Renal cortex interstitium (tissue), 11 donors: ENCODE data around the gene FLNA. TPM values are rescaled to one million over a fixed set of nuclear protein-coding genes. Genes with fewer than 3 reads are reported as not detected.

Experiments used
- DNase-seq, 11 donors: peaks; one replicate each; pipeline ENCODE4 v3.0.0-alpha.2; 2013; ENCODE audit warnings: low read depth in 9 of 11, low spot score in 4 of 11; ENCODE audit errors: extremely low read depth in 1 of 11
- polyA plus RNA-seq, 3 donors: library from polyadenylated mRNA; unstranded; fragments of 120-200 nt; gene quantifications; one replicate each; pipeline ENCODE4 v1.2.1, GENCODE V29; 2013; ENCODE audit not compliant: insufficient read length in 3 of 3

FLNA gene
- polyA plus RNA-seq, 3 donors = 412 to 595 (median 545) TPM

- no peak for DNase-seq
Observed at GRCh38 chrX:154382483-154383069, 8.1 kb upstream of the FLNA start.

DNA sequence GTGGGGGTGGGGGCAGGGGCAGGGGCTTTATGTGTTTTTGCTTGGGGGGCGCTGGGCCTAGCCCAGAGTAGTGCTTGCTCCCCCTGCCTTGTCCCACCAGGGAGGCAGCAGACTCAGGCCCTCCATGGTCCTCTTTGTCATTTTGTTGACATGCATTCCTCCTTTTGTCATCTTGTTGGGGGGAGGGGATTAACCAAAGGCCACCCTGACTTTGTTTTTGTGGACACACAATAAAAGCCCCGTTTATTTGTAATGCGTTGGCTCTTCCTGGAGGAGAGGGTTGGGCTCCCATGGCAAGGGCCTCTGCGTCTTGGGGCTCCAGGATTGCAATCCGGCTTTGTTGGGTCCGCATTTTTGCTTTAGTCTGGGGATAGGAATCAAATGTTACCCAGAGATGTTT is 6.8 kb upstream of the FLNA start:
- no peak for DNase-seq

- no peak for DNase-seq
Observed at GRCh38 chrX:154380787-154381186, 6.4 kb upstream of the FLNA start.

DNA sequence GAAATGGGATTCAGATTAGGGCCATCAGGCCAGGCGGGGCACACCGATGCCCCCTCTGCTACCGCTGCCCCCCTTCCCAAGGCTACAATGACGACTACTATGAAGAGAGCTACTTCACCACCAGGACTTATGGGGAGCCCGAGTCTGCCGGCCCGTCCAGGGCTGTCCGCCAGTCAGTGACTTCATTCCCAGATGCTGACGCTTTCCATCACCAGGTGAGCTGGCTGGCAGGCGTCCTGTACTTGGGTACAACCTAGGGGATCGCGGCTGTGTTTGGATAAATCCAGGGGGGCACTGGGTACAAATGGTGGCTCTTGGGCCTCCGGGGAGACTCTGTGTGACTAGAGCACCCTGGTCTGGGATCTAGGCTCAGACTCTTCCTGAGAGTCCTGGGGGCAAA is 5.7 kb upstream of the FLNA start:
- DNase-seq = no peak

- no peak for DNase-seq
Observed at GRCh38 chrX:154379569-154379951, 5.1 kb upstream of the FLNA start.

- peak in 9 of 11 donors; percentile 87 to 95 (median 92) for DNase-seq
Observed at GRCh38 chrX:154378799-154379568, 4.5 kb upstream of the FLNA start, which contains the start of gene EMD. Gene EMD, plus strand, starts transcription at chrX:154379295. Its CDS starts 190 bp downstream, at chrX:154379485.

GRCh38 chrX:154378059-154378798 is 3.8 kb upstream of the FLNA start:
- DNase-seq = no peak

DNA sequence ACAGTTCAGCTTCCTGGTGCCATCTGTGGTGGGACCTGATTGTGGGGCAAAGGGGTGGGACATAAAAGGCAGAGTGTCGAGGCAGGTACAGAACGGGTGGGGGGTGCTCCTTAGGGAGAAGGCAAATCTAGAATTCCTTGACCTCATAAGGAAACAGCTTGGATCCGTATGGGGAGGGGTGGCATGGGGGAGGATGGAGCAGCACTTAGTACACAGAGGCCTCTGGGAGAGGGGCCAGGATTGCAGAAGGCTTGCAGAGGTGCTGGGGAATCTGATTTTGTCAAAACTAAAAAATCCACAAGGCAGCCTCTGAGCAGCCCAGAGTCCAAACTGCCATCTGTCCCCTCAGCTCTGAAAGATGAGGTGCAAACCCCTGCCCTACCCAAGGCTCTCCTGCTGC is 2.3 kb upstream of the FLNA start:
- DNase-seq = no peak

DNA sequence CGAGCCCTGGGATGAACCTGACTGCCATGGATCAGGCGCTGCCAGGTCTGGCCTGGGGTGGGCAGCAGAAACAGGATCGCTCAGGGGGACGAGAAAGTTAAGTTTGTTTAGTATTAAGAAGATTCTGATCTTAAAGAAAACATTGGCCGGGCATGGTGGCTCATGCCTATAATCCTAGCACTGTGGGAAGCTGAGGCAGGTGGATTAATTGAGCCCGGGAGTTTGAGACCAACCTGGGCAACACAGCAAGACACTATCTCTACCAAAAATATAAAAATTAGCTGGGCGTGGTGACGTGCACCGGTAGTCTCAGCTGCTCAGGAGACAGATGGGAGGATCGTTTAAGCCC is 696 bp upstream of the FLNA start:
- no peak for DNase-seq

DNA sequence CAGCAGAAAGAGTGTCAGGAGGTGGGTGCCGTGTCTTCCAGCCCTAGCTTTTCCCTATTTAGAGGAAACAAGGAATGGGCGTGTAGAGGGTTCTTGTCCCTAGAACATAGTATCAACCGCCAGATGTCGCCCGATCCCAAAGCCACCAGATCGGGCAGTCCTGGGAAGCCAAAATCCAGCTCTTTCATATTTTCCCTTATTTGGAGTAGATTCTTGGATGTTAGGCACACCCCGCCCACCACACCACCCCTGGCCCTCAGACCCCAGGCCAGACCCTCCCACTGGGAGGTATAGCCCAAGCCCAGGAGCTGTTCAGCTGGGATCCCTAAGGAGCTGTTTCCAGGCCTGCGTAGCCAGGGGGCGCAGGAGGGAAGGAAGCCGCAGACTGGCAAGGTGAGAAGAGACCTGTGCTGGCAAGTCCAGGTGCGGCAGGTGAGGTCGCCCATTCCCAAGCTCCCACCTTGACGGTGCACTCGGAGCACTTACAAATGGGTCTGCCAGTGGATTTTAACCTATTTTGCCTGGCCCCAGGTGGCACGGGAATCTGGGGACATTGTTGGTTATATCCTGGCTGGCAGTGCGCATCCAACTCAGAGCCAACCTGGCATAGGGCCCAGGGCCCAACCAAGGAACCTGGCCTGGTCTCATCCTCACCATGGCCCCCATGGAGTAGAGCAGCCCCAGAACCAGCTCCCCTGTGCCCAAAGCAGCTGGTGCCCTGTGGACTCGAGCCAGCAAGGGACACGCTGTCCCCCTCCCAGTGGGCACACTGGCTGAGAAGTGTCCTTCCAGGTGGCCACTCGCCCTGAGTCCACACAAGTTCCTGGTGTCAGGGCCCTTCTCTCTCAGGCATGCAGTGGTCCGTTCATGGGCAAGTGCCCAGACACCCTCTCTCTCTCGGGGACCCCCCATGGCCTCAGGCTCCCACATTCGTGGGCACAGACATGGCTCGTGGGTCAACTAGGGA is 811 bp downstream of the FLNA start:
- DNase-seq = peak in 2 of 11 donors; percentile 51 to 61

GRCh38 chrX:154372612-154373022 is 1.8 kb downstream of the FLNA start:
- no peak for DNase-seq

DNA sequence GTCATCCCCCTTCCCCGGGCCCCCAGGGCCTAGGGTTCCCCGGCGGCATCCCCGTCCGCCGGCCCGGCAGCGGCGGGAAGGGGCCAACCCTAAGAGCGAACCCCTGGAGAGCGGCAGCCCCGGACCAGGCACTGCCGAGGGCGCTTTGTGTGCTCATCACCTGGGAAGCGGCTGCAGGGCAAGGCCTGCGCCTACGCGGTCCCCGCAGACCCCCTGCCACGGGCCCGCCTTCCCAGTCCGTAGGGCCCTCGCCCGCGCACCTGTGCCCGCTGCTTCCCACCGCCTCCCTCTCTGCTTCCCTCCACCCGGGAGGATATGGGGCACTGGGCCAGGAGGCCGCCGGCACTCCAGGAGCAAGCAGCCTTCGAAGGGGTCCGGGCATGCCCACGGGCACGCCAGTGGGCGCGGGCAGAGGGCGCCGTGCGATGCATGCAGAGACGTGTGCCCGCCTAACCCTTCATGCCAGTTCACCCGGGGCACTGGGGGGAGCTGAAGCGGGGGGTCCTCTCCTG is 2.6 kb downstream of the FLNA start:
- DNase-seq = no peak

- peak in 10 of 11 donors; percentile 65 to 91 (median 84) for DNase-seq
Observed at GRCh38 chrX:154371017-154371788, 3.2 kb downstream of the FLNA start.

DNA sequence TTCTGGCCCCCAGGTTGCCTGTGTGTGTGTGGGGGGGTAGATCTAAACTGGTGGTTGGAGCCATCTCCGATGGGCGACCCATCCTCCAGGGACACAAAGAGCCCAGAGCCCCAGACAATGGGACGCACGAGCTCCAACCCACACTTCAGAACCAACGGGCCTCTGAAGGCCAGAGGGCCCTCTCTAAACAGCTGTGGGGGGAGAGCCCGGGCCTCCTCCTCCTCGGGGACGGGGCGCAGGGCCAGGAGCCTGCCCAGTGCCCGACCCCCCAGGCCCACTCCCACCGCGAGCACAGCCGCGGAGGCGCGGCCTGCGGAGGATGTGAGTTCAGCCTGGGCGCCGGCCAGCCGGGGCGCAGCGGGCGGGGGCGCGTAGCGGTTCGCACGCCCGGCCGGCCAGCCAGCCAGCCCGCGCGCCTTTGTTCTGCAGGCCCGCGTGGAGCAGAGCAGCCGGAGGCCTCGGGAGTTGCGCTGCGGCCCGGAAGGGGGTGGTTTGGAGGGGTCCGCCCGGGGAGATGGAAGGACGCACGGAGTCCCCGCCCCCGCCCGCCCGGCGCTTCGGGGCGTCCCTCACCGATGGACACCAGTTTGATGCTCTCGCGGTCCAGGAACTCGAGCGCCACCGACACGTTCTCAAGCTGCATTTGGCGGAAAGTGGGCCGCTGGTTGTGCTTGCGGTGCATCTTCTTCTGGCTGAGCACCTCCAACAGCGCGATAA is 4.0 kb downstream of the FLNA start:
- no peak for DNase-seq

GRCh38 chrX:154369449-154370299 is 4.8 kb downstream of the FLNA start:
- DNase-seq = peak in 6 of 11 donors; percentile 69 to 88 (median 81)

DNA sequence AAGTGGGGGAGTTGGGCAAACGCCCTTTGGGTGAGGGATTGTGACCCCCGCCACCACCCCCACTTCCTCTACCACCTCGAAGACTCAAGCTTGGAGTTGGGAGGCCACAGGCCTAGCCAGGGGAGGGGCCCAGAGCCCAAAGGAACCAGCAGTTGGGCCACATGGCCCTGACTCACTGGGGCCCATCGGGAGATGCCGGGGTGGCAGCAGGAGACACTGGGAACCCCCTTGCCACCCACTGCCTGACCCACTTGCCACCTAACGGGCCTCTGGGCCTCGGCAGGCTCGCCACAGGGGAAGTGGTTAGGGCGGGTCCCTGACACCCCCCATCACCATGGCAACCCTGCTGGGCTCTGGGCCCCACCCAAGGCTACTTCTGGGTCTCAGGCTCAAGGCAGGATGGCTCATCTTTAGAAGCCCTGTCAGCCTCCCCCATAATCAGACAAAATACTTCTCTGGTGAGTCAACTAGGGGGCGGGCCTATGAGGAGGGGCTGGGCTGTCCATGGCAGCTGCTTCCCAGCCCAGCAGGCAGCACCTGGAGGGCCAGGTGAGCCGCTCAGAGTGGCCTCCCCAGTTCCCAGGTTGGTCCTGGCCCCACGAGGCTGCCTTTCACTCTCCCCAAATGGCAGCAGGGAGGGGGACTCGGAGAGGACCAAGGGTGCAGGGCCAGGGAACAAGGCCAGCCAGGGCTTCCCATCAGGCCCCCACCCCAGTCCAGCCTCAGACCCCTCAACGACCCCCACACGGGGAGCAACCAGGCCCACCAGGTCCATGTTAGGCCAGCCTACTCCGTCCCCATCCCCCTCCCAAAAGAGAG is 5.6 kb downstream of the FLNA start:
- no peak for DNase-seq
